A673 (cell line): Measurements from ENCODE around the gene PIGN.

Experiments used
- CTCF ChIP-seq: fragments of 300-800, 200-600 bp; sonication (generic); conservative IDR thresholded peaks from 2 replicates; pipeline ENCODE4 v1.5.1; 2017; ENCODE audit warnings: low read depth, mild to moderate bottlenecking, antibody characterized with exemption, low read length, moderate library complexity, mixed read lengths
- EZH2 ChIP-seq: fragments of 200-600 bp; sonication (generic); IDR thresholded peaks from 2 replicates; pipeline ENCODE4 v1.6.1; 2017; ENCODE audit warnings: borderline replicate concordance, low read depth, mild to moderate bottlenecking, mixed read lengths, antibody characterized with exemption, low read length; ENCODE audit not compliant: poor library complexity, severe bottlenecking

GRCh38 chr18:62054929-62055498 lies 131.8 kb downstream of the PIGN start:
- TF ChIP-seq EZH2 (no peak), CTCF (no peak)
